GM12873 (cell line): ENCODE measurements around the gene NDUFA6.

Experiments
- TF ChIP-seq, protein P1 (sequence below): IDR thresholded peaks from 2 replicates; pipeline ENCODE4 v1.5.1; 2012; ENCODE audit warnings: low read depth, mild to moderate bottlenecking, moderate library complexity, low read length, control low read depth; ENCODE audit not compliant: insufficient read depth; ENCODE audit errors: missing control alignments

The NDUFA6 gene

GRCh38 chr22:42072606-42073330 is 17.8 kb downstream of the NDUFA6 start:
- TF ChIP-seq, protein P1, sequence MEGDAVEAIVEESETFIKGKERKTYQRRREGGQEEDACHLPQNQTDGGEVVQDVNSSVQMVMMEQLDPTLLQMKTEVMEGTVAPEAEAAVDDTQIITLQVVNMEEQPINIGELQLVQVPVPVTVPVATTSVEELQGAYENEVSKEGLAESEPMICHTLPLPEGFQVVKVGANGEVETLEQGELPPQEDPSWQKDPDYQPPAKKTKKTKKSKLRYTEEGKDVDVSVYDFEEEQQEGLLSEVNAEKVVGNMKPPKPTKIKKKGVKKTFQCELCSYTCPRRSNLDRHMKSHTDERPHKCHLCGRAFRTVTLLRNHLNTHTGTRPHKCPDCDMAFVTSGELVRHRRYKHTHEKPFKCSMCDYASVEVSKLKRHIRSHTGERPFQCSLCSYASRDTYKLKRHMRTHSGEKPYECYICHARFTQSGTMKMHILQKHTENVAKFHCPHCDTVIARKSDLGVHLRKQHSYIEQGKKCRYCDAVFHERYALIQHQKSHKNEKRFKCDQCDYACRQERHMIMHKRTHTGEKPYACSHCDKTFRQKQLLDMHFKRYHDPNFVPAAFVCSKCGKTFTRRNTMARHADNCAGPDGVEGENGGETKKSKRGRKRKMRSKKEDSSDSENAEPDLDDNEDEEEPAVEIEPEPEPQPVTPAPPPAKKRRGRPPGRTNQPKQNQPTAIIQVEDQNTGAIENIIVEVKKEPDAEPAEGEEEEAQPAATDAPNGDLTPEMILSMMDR, result peak; percentile 27

- TF ChIP-seq, protein P1, result no peak
These were observed 19.8 kb downstream of the NDUFA6 start, which contains the start of gene NAGA for GRCh38 chr22:42070517-42071422. Gene NAGA, minus strand, starts transcription at chr22:42070812. Its CDS starts 515 bp downstream, at chr22:42070297.

- TF ChIP-seq, protein P1, result no peak
These were observed 20.6 kb downstream of the NDUFA6 start for GRCh38 chr22:42069801-42070516.

GRCh38 chr22:42068291-42068690 is 22.3 kb downstream of the NDUFA6 start:
- TF ChIP-seq, protein P1, result no peak

GRCh38 chr22:42067671-42068251 is 22.8 kb downstream of the NDUFA6 start:
- TF ChIP-seq, protein P1, result no peak

GRCh38 chr22:42066937-42067336 is 23.6 kb downstream of the NDUFA6 start:
- TF ChIP-seq, protein P1, result no peak
